IPS DF 4.7 (cell line): Measurements from ENCODE around the gene POMZP3.
"Not testable (repeated sequence)": the region's sequence is repeated elsewhere in the genome, so short reads cannot be mapped to it uniquely, and the experiment has no call there.

Experiments
- DNase-seq: peaks from one replicate; pipeline ENCODE4 v3.0.0-alpha.2; 2013; ENCODE audit warnings: low spot score; ENCODE audit errors: extremely low read depth

The POMZP3 gene

GRCh38 chr7:76626989-76627642, at the start of gene POMZP3:
TSS of gene POMZP3 (minus strand) at chr7:76627279. CDS start at chr7:76626064, 1,215 bp downstream.
- DNase-seq, result not testable (repeated sequence)

DNA sequence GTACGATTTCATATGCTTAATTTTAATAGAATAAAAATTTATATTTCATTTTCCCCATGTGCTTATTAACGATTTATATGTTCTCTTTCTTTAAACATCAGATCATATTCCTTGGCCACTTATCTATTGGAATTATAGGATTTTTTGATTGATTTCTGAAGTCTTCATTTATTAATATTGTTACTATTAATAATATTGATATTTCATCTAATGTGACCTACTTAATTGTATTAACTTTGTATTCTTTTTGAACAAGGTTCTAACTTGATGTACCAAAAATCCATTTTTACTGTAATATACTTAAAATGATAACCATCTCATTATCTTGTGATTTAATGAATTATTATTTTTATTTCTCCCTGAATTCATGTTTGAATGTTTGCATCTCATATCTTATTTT, 48.7 kb upstream of the POMZP3 start:
- not testable (repeated sequence) for DNase-seq

DNA sequence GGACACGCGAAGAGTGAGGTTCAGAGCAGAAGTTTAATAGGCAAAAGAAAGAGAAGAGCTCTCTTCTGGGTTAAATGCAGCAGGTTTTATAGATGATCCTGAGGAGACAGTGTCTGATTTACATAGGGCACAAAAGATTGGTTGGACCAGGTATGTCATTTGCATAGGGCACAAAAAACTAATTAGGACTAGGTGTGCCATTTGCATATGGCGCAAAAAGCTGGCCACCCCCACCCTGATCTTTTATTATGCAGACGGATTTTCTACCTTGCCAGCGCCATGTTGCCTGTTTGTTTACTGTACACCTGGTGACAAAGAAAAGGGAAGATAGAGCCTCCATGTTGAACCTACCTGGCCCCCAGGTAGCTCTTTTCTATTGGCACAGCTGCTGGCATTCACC, 46.3 kb upstream of the POMZP3 start:
- peak; percentile 36 for DNase-seq

DNA sequence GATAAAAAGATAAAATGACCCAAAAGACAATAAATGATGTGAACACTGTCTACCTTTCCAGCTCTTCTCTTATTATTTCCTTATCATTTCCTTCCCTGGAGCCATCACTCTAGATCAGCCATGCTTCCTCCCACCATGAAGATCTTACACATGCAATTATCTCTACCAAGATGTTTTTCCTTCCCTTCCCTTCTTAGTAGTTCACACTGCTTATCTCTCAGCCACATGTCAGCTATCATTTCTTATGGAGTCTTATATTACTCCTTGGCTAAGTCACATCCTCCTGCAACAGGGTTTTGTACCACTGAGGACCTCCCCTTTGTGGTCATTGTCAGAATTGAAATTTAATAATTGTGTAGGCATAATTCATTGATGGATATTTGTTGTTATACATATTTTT, 32.1 kb upstream of the POMZP3 start:
- not testable (repeated sequence) for DNase-seq

GRCh38 chr7:76656425-76656824, 29.3 kb upstream of the POMZP3 start:
- not testable (repeated sequence) for DNase-seq

- not testable (repeated sequence) for DNase-seq
Observed at GRCh38 chr7:76642620-76643019, 15.5 kb upstream of the POMZP3 start.

DNA sequence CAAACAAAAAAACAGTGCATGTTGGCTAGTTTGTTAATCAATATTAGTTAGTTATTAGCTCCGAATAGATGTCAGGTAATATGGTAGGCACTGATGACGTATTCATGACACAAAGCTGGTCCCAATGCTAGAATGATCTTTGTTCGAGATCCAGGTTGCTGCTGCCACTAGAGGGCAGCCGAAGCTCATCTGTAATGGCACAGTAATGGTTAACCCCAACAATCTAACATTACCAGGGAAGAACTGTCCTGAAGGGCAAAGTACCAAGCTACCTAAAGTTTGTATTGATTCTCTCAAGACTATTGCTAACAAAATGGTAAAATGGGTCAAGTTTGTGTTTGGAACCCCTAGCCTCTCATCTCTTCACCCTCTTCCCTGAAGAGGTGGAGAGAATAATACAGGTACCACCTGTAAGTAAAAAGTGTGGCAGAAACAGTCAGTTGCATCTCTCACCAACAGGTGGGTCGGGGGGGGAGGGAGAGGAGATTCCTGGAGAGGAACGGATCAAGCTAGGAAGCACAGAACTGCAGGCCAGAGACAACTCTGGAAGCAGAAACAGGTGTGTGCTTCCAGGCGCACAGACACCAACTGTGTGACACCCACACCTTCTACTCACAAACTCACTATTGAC, 10.1 kb upstream of the POMZP3 start:
- not testable (repeated sequence) for DNase-seq

- not testable (repeated sequence) for DNase-seq
Observed at GRCh38 chr7:76626581-76626980, 498 bp downstream of the POMZP3 start.

DNA sequence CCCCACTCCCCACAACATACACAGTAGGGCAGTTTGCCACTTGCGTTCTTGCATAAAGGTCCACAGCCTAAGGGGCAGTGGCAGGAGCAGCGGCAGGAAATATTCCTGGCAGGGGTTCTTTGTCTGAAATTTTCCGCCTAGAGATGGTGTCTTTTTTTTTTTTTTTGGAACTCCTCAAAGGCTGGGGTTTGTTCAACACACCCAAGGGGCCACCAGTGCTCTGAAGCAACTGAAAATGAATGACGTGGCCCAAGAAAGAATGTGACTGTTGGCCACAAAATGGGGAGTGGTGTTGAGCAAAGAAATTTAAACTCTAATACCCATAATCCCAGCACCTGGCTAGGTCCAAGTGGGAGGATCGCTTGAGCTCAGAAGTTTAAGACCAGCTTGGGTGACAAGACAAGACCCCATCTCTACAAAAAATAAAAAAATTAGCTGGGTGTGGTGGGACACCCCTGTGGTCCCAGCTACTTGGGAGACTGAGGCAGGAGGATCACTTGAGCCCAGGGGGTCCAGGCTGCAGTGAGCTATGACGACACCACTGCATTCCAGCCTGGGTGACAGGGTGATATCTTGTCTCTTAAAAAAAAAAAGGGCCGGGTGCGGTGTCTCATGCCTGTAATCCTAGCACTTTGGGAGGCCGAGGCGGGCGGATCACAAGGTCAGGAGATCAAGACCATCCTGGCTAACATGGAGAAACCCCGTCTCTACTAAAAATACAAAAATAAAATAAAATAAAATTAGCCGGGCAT, 7.5 kb downstream of the POMZP3 start:
- DNase-seq, result not testable (repeated sequence)

- not testable (repeated sequence) for DNase-seq
Observed at GRCh38 chr7:76613783-76614182, 13.3 kb downstream of the POMZP3 start.

DNA sequence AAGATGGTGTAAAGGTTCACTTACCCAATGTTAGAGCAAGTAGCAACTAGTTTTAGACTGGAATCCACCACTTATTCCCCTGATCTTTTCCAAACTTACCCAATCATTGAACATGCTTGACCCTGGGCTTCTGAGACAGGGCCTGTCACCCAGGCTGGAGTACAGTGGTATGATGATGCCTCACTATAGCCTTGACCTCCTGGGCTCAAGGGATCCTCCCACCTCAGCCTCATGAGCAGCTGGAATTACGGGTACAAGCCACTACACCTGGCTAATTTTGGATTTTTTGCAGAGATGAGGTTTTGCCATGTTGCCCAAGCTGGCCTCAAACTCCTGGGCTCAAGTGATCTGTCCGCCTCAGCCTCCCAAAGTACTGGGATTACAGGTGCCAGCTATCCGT, 14.8 kb downstream of the POMZP3 start:
- not testable (repeated sequence) for DNase-seq

GRCh38 chr7:76609864-76610263, 17.2 kb downstream of the POMZP3 start:
- DNase-seq, result not testable (repeated sequence)

DNA sequence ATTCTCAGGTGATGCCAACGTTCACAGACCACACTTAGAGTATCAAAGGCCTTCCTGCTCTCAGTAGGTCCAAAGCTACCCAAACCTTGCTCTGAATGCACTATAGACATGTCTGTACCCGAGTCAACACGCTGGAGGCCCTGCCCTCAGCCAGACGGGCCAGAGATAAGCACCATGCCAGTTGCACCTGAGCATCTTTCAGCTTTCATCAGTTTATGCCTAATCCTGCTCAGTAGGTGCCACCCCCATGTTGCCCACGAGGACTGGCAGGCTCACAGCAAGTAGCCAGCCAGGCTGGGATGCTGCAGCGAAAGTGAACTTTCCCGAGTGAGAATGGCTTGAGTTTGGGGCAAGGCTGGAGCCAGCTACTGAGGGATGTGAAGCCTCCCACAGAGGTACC, 18.6 kb downstream of the POMZP3 start:
- not testable (repeated sequence) for DNase-seq

GRCh38 chr7:76606027-76606426, 21.1 kb downstream of the POMZP3 start:
- DNase-seq, result not testable (repeated sequence)

GRCh38 chr7:76600650-76601049, 26.4 kb downstream of the POMZP3 start:
- not testable (repeated sequence) for DNase-seq

GRCh38 chr7:76600116-76600482, 27.0 kb downstream of the POMZP3 start:
- not testable (repeated sequence) for DNase-seq

- not testable (repeated sequence) for DNase-seq
Observed at GRCh38 chr7:76598590-76599264, 28.4 kb downstream of the POMZP3 start.

DNA sequence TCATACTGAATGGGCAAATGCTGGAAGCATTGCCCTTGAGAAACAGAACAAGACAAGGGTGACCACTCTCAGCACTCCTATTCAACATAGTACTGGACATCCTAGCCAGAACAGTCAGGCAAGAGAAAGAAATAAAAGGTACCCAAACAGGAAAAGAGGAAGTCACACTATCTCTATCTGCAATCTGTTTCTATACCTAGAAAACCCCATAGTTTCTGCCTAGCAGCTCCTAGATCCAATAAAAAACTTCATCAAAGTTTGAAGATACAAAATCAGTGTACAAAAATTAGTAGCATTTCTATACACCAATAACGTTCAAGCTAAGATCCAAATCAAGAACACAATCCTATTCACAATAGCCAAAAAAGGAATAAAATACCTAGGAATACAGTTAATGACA, 29.8 kb downstream of the POMZP3 start:
- not testable (repeated sequence) for DNase-seq

DNA sequence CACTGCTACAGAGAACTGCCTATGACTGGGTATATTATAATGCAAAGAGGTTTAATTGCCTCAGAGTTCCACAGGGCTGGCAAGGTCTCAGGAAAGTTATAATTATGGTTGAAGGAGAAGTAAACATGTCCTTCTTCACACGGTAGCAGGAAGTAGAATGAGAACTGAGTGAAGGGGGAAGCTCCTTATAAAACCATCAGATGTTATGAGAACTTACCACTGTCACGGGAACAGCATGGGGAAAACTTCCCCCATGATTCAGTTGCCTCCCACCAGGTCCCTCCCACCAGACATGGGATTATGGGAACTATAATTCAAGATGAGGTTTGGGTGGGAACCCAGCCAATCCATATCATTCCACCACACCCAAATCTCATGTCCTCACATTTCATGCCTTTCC, 34.4 kb downstream of the POMZP3 start:
- not testable (repeated sequence) for DNase-seq

DNA sequence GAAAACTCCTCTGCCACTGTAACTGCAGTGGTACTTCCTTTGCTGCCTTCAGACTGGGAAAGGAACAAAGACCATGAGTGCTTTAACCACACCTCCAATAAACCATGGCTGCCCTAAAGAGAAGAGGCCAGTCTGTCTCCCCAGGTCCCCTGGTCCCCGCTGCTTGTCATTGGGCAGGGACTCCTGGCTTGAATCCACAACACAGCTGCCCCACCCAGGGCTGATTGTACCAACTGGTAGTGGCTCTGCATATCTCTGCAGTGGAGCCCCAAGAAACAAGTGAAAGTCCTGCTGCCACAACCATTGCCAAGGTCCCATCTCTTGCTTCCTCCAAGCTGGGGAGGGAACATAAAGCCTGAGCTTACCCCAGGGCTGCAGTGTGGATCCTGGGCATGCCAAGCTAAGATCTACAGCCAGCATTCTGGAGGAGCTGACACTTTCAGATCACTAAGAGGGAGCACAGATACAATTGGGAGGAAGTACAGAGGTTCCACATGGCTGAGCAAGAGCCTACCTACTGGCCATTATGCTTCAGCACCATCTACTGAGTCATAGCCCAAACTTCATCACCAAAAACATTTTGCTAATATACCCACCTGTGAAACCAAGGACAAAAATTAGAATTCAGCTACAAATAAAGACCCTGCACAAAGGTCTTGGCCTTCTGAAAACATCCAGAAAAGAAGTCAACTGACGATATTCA, 35.3 kb downstream of the POMZP3 start:
- DNase-seq, result not testable (repeated sequence)

- not testable (repeated sequence) for DNase-seq
Observed at GRCh38 chr7:76591033-76591432, 36.0 kb downstream of the POMZP3 start.
